GM23338 (cell line): ENCODE results near the gene FBXO24. TPM values are rescaled to one million over a fixed set of nuclear protein-coding genes. Genes with fewer than 3 reads are reported as not detected.

Experiments used
- ATAC-seq: fragments of 200-7000 bp; cut with Tn5 transposase; 3 replicates; pipeline ENCODE4 v1.9.1; 2020
- DNase-seq: peaks from one replicate; pipeline ENCODE4 v3.0.0-alpha.2; 2015; ENCODE audit warnings: low spot score
- H2AFZ ChIP-seq: fragments of 200-600 bp; sonication (generic); 2 replicates; pipeline ENCODE4 v1.8.0; 2016; ENCODE audit warnings: antibody characterized with exemption, mild to moderate bottlenecking, moderate library complexity
- H3F3A ChIP-seq: fragments of 200-600 bp; sonication (generic); replicated peaks from 2 replicates; pipeline ENCODE4 v1.8.0; 2017; ENCODE audit warnings: antibody characterized with exemption, mixed run types, low read depth
- H3K27ac ChIP-seq: fragments of 200-600 bp; sonication (generic); 2 replicates; pipeline ENCODE4 v1.6.1; 2016; ENCODE audit warnings: low read depth
- H3K27me3 ChIP-seq: fragments of 200-600 bp; sonication (generic); 2 replicates; pipeline ENCODE4 v1.8.0; 2016; ENCODE audit warnings: mild to moderate bottlenecking, mixed run types, moderate library complexity; ENCODE audit not compliant: insufficient read depth
- H3K36me3 ChIP-seq: fragments of 200-600 bp; sonication (generic); 2 replicates; pipeline ENCODE4 v1.8.0; 2016; ENCODE audit warnings: mild to moderate bottlenecking; ENCODE audit not compliant: insufficient read depth
- H3K4me1 ChIP-seq: fragments of 200-600 bp; sonication (generic); 2 replicates; pipeline ENCODE4 v1.8.0; 2016; ENCODE audit warnings: mild to moderate bottlenecking, moderate library complexity; ENCODE audit not compliant: insufficient read depth
- H3K4me2 ChIP-seq: fragments of 200-600 bp; sonication (generic); 2 replicates; pipeline ENCODE4 v1.7.1; 2017; ENCODE audit warnings: mixed run types
- H3K4me3 ChIP-seq: fragments of 200-600 bp; sonication (generic); 2 replicates; pipeline ENCODE4 v1.6.1; 2016; ENCODE audit warnings: mixed run types
- H3K79me2 ChIP-seq: fragments of 200-600 bp; sonication (generic); replicated peaks from 2 replicates; pipeline ENCODE4 v1.8.0; 2017; ENCODE audit warnings: mild to moderate bottlenecking; ENCODE audit not compliant: insufficient read depth
- H3K9me2 ChIP-seq: fragments of 200-600 bp; sonication (generic); 2 replicates; pipeline ENCODE4 v1.8.0; 2017; ENCODE audit not compliant: insufficient read depth
- H4K20me1 ChIP-seq: fragments of 200-600 bp; sonication (generic); replicated peaks from 2 replicates; pipeline ENCODE4 v1.8.0; 2017; ENCODE audit warnings: mild to moderate bottlenecking; ENCODE audit not compliant: insufficient read depth
- H3K27ac Mint-ChIP-seq: 2 replicates; pipeline ENCODE4 v1.8.0; 2020; ENCODE audit warnings: inconsistent platforms, mild to moderate bottlenecking, moderate library complexity, mixed read lengths
- H3K27me3 Mint-ChIP-seq: 3 replicates; pipeline ENCODE4 v1.8.0; 2022; ENCODE audit warnings: low read depth, mild to moderate bottlenecking, moderate library complexity, mixed read lengths, inconsistent platforms; ENCODE audit not compliant: insufficient read depth, poor library complexity
- H3K36me3 Mint-ChIP-seq: 3 replicates; pipeline ENCODE4 v1.8.0; 2021; ENCODE audit warnings: low read depth, mild to moderate bottlenecking, inconsistent platforms, moderate library complexity, mixed read lengths
- H3K4me1 Mint-ChIP-seq: 3 replicates; pipeline ENCODE4 v1.8.0; 2020; ENCODE audit warnings: mild to moderate bottlenecking, inconsistent platforms, mixed read lengths
- H3K4me3 Mint-ChIP-seq: 3 replicates; pipeline ENCODE4 v1.8.0; 2021; ENCODE audit warnings: moderate library complexity, mild to moderate bottlenecking, inconsistent platforms, mixed read lengths
- H3K9me3 Mint-ChIP-seq: 3 replicates; pipeline ENCODE4 v1.8.0; 2020; ENCODE audit warnings: moderate library complexity, mild to moderate bottlenecking, inconsistent platforms, mixed read lengths
- CREB1 ChIP-seq: fragments of 250-450 bp; sonication (Bioruptor Pico); IDR thresholded peaks from 2 replicates; pipeline ENCODE4 v1.5.0; 2020; ENCODE audit warnings: low read depth, mild to moderate bottlenecking, moderate library complexity
- EZH2 ChIP-seq: fragments of 200-600 bp; sonication (generic); IDR thresholded peaks from one replicate; pipeline ENCODE4 v1.8.0; 2017; ENCODE audit warnings: antibody characterized with exemption, mild to moderate bottlenecking, low read depth; ENCODE audit not compliant: unreplicated experiment
- EZH2phosphoT487 ChIP-seq: fragments of 200-600 bp; sonication (generic); IDR thresholded peaks from one replicate; pipeline ENCODE4 v1.8.1; 2018; ENCODE audit warnings: antibody characterized with exemption; ENCODE audit not compliant: unreplicated experiment
- JUNB ChIP-seq: IDR thresholded peaks from one replicate; pipeline ENCODE4 v1.6.1; 2016; ENCODE audit warnings: antibody characterized with exemption; ENCODE audit not compliant: unreplicated experiment
- NANOG ChIP-seq: IDR thresholded peaks from 2 replicates; pipeline ENCODE4 v1.6.1; 2016; ENCODE audit warnings: antibody characterized with exemption, borderline replicate concordance
- POLR2AphosphoS5 ChIP-seq: IDR thresholded peaks from 2 replicates; pipeline ENCODE4 v1.6.1; 2016; ENCODE audit warnings: antibody characterized with exemption, low read depth
- STAT1 ChIP-seq: IDR thresholded peaks from one replicate; pipeline ENCODE4 v1.6.1; 2016; ENCODE audit warnings: antibody characterized with exemption; ENCODE audit not compliant: unreplicated experiment
- ZNF114 ChIP-seq: fragments of 250-450 bp; sonication (Bioruptor Pico); IDR thresholded peaks from 2 replicates; pipeline ENCODE4 v1.5.0; 2020; ENCODE audit warnings: mild to moderate bottlenecking, moderate library complexity
- ZNF331 ChIP-seq: fragments of 250-450 bp; sonication (Bioruptor Pico); IDR thresholded peaks from 2 replicates; pipeline ENCODE4 v1.5.0; 2020; ENCODE audit warnings: low read depth, mild to moderate bottlenecking, moderate library complexity
- polyA plus RNA-seq: library from polyadenylated mRNA; unstranded; fragments of >200 nt; fragmentation: Nextera tagmentation; extraction: Ambion mirVana; gene quantifications from 2 replicates; pipeline ENCODE4 v1.2.1, GENCODE V29; 2016
- total RNA-seq: library from RNA; depleted of rRNA; stranded (reverse); fragments of >200 nt; shearing (Covaris generic); gene quantifications from 2 replicates; pipeline ENCODE4 v1.2.3, GENCODE V29; 2014
- TF ChIP-seq, protein P1 (sequence below): IDR thresholded peaks from one replicate; pipeline ENCODE4 v1.6.1; 2018; ENCODE audit warnings: antibody characterized with exemption; ENCODE audit not compliant: unreplicated experiment
- TF ChIP-seq, protein P2 (sequence below), 2 experiments: fragments of 200-600 bp in 1 of 2; sonication (generic) in 1 of 2; conservative IDR thresholded peaks; 2 replicates each; pipeline versions ENCODE4 v1.5.1 to v1.6.1; 2016 to 2017; ENCODE audit warnings: antibody characterized with exemption in 2 of 2, low read depth in 2 of 2, mild to moderate bottlenecking in 2 of 2, moderate library complexity in 1 of 2
- TF ChIP-seq, protein P3 (sequence below): IDR thresholded peaks from 2 replicates; pipeline ENCODE4 v1.6.1; 2016; ENCODE audit warnings: antibody characterized with exemption

FBXO24 gene
- total and polyA plus RNA-seq, 2 experiments from 2014 or later: 2.1 to 2.4 TPM

DNA sequence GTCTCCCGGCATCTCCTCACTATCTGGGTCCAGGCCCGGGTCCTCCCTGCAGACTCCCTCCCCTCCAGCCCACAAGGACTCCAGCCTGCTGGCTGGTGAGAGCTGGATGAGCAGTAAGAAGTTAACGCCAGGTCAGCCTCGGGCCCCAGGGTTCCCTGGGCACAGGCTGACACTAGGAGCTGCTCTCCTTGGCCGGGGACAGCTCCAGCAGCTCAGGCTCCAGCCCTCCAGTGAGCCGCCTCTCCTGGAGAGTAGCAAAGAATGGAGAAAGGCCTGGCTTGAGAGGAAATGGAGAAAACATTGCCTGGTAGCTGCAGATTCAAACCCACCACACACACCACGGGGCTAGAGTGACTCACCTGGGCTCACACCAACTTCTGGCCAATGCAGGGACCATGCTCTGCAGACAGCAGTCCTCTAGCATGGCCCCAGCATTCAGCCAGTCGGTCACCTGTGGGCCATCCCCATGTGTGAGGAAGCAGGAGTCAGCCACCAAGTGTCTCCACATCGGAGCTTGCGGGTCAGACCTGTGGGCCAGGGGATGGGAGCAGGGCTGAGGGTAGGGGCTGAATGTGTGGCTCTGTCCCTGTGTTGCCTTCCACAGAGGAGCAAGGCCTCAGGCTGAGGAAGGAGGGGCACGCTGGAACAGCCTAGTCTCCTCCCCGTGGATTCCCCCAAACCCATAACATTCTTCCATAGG, 18.9 kb upstream of the FBXO24 start:
- H3K9me2 ChIP-seq: no peaks in the 10 kb centered on the region
- Mint-ChIP-seq H3K4me3 (no peak overlapping the region), H3K27me3 (peaks cover 37% of the 10 kb centered on the region), H3K4me1 (peaks cover 43% of the 10 kb centered on the region), H3K36me3 (peaks cover 4% of the 10 kb centered on the region), H3K27ac (no peak overlapping the region), H3K9me3 (no peaks in the 10 kb centered on the region)
- H3F3A ChIP-seq: peaks cover 14% of the 10 kb centered on the region; the same call in 1 of the 2 replicates
- H3K4me3 ChIP-seq: no peak overlapping the region
- no peak for ATAC-seq
- no peak overlapping the region for H2AFZ ChIP-seq
- H3K4me1 ChIP-seq: peaks cover 30% of the 10 kb centered on the region
- peaks cover 13% of the 10 kb centered on the region; the same call in 1 of the 2 replicates for H3K27me3 ChIP-seq
- DNase-seq: no peak
- H3K27ac ChIP-seq: no peak overlapping the region
- no peaks in the 10 kb centered on the region for H3K36me3 ChIP-seq
- no peak overlapping the region for H3K4me2 ChIP-seq
- H4K20me1 ChIP-seq: no peaks in the 10 kb centered on the region
- H3K79me2 ChIP-seq: no peaks in the 10 kb centered on the region
- TF ChIP-seq JUNB (no peak), POLR2AphosphoS5 (no peak), ZNF114 (CRISPR knock-in tag) (no peak), STAT1 (no peak), ZNF331 (CRISPR knock-in tag) (no peak), EZH2phosphoT487 (no peak), EZH2 (no peak)
- TF ChIP-seq, protein P1, sequence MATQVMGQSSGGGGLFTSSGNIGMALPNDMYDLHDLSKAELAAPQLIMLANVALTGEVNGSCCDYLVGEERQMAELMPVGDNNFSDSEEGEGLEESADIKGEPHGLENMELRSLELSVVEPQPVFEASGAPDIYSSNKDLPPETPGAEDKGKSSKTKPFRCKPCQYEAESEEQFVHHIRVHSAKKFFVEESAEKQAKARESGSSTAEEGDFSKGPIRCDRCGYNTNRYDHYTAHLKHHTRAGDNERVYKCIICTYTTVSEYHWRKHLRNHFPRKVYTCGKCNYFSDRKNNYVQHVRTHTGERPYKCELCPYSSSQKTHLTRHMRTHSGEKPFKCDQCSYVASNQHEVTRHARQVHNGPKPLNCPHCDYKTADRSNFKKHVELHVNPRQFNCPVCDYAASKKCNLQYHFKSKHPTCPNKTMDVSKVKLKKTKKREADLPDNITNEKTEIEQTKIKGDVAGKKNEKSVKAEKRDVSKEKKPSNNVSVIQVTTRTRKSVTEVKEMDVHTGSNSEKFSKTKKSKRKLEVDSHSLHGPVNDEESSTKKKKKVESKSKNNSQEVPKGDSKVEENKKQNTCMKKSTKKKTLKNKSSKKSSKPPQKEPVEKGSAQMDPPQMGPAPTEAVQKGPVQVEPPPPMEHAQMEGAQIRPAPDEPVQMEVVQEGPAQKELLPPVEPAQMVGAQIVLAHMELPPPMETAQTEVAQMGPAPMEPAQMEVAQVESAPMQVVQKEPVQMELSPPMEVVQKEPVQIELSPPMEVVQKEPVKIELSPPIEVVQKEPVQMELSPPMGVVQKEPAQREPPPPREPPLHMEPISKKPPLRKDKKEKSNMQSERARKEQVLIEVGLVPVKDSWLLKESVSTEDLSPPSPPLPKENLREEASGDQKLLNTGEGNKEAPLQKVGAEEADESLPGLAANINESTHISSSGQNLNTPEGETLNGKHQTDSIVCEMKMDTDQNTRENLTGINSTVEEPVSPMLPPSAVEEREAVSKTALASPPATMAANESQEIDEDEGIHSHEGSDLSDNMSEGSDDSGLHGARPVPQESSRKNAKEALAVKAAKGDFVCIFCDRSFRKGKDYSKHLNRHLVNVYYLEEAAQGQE: no peak

DNA sequence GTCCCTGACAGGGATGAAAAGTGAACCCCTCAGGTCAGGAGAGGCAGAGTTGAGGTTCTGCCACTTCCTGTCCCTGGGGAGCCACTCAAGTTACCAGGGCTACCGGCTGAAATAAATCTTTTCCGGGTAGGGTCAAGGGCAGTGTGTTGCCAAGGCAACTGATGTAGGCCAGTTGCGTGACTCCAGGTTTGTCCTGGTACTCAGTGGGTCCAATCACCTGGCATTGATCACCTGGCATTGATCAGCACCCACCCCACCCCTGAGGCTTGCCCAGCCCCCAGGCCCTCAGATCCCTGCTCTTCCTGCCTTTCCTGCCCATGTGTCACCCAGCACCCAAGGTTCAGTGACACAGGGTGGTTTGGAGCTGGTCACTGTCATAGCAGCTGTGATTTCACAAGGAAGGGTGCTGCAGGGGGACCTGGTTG, 18.4 kb upstream of the FBXO24 start:
- ATAC-seq (no peak), DNase-seq (peak; percentile 46)
- no peaks in the 10 kb centered on the region for H3K9me2 ChIP-seq
- no peaks in the 10 kb centered on the region for H3K79me2 ChIP-seq
- Mint-ChIP-seq H3K27ac (no peak overlapping the region), H3K36me3 (peaks cover 4% of the 10 kb centered on the region), H3K4me3 (no peak overlapping the region), H3K9me3 (no peaks in the 10 kb centered on the region), H3K4me1 (peaks cover 47% of the 10 kb centered on the region), H3K27me3 (peaks cover 42% of the 10 kb centered on the region)
- no peaks in the 10 kb centered on the region for H3K36me3 ChIP-seq
- TF ChIP-seq EZH2phosphoT487: no peak
- TF ChIP-seq NANOG: no peak
- no peak for TF ChIP-seq CREB1 (CRISPR knock-in tag)
- TF ChIP-seq, protein P2, sequence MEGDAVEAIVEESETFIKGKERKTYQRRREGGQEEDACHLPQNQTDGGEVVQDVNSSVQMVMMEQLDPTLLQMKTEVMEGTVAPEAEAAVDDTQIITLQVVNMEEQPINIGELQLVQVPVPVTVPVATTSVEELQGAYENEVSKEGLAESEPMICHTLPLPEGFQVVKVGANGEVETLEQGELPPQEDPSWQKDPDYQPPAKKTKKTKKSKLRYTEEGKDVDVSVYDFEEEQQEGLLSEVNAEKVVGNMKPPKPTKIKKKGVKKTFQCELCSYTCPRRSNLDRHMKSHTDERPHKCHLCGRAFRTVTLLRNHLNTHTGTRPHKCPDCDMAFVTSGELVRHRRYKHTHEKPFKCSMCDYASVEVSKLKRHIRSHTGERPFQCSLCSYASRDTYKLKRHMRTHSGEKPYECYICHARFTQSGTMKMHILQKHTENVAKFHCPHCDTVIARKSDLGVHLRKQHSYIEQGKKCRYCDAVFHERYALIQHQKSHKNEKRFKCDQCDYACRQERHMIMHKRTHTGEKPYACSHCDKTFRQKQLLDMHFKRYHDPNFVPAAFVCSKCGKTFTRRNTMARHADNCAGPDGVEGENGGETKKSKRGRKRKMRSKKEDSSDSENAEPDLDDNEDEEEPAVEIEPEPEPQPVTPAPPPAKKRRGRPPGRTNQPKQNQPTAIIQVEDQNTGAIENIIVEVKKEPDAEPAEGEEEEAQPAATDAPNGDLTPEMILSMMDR (conservative IDR thresholded peaks at IDR 0.05; ENCODE audit: low read depth in 2 of 2): no peak
- no peak for TF ChIP-seq EZH2
- TF ChIP-seq, protein P3, sequence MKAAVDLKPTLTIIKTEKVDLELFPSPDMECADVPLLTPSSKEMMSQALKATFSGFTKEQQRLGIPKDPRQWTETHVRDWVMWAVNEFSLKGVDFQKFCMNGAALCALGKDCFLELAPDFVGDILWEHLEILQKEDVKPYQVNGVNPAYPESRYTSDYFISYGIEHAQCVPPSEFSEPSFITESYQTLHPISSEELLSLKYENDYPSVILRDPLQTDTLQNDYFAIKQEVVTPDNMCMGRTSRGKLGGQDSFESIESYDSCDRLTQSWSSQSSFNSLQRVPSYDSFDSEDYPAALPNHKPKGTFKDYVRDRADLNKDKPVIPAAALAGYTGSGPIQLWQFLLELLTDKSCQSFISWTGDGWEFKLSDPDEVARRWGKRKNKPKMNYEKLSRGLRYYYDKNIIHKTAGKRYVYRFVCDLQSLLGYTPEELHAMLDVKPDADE: no peak
- TF ChIP-seq POLR2AphosphoS5: no peak
- peaks cover 13% of the 10 kb centered on the region; the same call in 1 of the 2 replicates for H3K27me3 ChIP-seq
- no peak overlapping the region for H3K4me3 ChIP-seq
- H3K4me2 ChIP-seq: no peak overlapping the region
- H4K20me1 ChIP-seq: no peaks in the 10 kb centered on the region
- no peak overlapping the region for H2AFZ ChIP-seq
- H3K4me1 ChIP-seq: peaks cover 36% of the 10 kb centered on the region
- H3K27ac ChIP-seq: no peak overlapping the region
- peaks cover 14% of the 10 kb centered on the region; the same call in 1 of the 2 replicates for H3F3A ChIP-seq
